Measurements from ENCODE around the gene VPS41.

VPS41 gene

DNA sequence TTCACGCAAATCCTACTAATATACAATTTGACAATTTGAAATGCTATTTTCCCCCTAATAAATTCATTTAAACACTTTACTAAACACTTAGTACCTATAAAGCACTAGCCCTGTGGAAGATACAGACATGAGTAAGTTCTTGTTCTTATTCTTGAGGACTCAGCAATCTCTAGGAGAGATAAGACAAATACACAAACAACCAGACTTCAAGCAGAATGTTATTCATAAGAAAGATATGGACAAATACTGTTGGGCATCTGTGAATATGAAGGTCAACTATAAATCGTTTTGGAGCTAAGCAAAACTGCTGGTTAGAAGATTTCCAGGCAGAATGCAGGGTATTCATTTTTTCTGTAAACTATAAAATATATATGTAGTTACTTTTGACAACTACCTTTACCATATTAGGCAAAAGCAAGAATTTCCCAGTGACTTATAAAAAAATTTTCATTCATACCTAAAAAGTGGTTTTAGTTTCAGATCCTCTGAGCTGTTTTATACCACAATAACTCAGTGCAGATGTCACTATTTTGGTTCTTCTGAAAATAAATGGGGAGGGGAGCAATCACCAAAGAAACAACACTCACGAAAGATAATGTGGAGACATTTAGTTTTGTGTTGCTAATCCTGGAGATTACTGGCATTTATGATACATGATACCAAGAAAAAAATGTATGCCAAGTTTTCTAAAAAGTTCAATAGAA lies 3.8 kb downstream of the VPS41 start:
- no peak for DNase-seq

GRCh38 chr7:38903057-38903456 lies 5.9 kb downstream of the VPS41 start:
- no peak for DNase-seq

DNA sequence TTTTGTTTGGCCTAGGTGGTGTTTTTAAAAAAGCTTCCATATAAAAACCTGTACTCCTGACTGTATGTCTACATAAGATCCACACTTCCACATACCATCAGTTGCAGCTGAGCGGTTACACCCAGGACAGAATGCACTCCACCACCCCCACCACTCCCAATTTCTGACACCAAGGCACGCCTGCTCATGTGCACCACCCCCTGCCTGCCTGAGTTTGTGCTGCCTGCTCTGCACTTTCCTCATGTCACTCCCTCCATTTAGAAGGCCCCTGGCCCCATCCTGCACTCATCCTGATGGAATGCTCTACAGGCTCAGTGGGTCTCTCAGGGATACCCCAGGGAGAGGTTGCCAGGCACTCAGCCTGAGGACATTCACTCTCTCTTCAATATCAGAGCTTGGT lies 6.5 kb downstream of the VPS41 start:
- no peak for DNase-seq

GRCh38 chr7:38893061-38893460 lies 15.9 kb downstream of the VPS41 start:
- DNase-seq, result no peak

GRCh38 chr7:38890597-38890996 lies 18.4 kb downstream of the VPS41 start:
- DNase-seq, result no peak

DNA sequence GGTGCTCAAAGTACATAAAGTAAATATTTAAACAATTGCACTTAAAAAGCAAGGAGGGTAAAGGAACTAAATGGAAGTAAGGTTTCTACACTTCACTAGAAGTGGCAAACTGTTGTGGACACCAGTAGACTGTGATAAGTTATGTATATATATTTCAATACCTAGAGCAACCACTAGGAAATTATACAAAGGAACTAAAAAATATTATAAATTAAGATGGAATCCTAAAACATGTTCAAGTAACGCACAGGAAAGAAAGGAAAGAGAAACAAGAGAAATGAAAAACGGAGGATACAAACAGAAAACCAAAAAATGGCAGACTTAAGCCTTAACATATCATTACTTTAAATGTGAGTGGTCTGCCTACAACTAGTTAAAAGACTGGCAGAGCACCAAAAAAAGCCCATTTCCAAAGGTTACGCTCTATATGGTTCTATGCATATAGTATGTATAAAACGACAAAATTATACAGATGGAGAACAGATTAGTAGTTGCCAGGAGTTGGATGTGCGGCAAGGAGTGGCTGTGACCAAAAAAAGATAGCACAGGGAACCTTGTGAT lies 19.0 kb downstream of the VPS41 start:
- DNase-seq, result no peak

DNA sequence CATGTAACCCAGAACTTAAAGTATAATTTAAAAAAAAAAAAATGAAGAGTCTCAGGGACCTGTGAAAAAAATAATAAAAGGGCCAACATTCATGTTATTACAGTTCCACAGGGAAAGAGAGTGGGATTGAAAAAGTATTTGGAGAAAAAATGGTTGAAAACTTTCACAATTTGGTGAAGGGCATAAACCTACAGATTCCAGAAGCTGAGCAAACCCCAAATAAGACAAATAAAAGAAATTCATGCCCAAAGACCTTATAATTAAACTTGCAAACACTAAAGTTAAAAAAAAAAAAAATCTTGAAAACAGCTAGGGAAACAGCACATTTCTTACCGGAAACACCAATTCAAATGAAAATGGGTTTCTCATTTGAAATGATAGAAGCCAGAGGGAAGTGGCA lies 19.9 kb downstream of the VPS41 start:
- DNase-seq, result no peak

GRCh38 chr7:38886265-38886664 lies 22.7 kb downstream of the VPS41 start:
- DNase-seq, result no peak

DNA sequence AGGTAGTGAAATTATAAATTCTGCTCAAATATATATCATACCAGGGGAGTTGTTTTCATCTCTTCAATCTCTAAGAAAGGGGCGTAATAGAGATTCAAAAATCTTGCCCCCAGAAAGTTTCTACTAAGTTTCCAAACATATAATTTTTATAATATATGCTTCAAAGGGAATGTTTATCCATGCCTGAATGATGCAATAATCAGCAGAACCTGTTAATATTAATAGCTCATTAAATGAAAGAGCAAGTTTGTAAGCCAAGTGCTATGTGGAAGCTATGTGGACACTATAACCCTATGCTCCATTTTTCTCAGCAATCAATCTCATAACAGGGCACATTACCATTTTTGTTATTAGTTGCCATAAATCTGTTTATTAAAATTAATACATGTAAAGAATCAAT lies 25.3 kb downstream of the VPS41 start:
- DNase-seq, result no peak

- DNase-seq, result no peak
Observed at GRCh38 chr7:38881947-38882684, 26.9 kb downstream of the VPS41 start.

- DNase-seq, result no peak
Observed at GRCh38 chr7:38881015-38881414, 28.0 kb downstream of the VPS41 start.

GRCh38 chr7:38880454-38880853 lies 28.5 kb downstream of the VPS41 start:
- DNase-seq, result no peak

GRCh38 chr7:38880035-38880434 lies 29.0 kb downstream of the VPS41 start:
- DNase-seq, result no peak

DNA sequence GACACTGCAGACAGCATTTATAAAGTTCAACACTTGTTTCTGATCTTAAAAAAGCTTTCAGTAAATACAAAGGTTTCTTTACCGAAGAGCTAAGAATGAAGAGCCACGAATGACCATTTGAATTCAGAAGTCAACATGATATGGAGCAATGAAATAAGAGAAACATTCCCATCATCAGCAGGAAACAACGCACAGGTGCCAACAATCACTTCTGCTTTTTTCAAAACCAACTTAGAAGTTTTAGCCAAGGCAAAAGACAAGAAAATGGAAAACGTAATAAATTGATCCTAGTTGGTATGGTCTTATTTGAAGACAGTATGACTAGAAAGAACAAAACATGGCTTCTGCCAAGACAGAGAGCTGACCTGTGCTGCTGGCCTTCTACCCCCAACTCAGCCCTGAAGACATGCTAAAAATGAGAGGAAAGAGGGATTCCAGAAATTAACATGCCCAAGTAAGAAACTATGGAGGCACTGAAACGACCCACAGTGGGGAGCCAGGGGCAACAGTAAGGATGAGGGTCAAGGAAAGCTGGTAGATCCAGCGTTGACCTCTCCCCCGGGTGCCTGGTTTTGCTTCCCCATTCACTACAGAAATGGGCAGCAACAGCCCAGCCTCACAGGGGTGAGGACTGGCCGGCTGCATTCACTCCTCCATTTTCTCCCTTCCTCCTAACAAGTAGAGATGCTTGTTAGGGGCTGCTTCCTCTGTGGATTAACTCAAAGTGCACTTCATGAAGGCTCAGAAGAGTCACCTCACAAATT lies 30.1 kb downstream of the VPS41 start:
- DNase-seq, result no peak

DNA sequence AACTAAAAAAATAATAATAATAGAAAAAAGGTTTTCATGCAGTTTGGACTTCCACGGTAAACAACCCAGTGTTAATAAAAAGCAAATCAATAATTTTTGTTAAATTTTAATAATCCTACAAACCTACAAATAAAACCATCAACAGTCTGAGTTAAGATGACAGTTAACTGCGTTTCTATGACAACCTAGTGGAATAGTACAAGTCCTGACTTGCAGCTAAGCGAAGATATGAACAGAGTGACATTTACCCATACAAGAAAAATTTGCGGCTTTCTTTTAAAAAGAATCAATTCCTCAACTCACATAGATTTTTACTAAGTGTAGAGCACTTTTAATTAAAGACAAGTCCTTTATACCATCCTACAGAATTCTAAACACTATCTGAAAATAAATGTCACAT lies 35.6 kb downstream of the VPS41 start:
- DNase-seq, result peak; percentile 18

DNA sequence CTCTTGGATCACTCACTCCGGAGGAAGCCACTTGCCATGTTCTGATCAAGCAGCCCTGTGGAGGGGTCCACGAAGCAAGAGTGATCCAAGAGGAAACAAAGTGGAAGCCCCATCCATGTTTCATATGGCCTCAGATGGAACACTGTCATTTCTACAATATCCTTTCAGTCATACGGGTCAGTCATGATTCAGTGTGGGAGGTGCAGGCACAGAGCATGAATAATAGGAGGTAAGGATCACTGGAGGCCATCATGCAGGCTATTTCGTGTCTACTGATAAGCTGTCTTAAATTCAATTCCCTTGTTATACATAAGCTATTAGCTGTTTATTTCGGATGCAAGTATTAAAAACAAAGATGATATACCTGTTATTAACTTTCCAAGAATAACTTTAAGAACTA lies 36.8 kb downstream of the VPS41 start:
- DNase-seq, result no peak

- peak; percentile 49 for DNase-seq
Observed at GRCh38 chr7:38870147-38870546, 38.8 kb downstream of the VPS41 start.

- DNase-seq, result peak; percentile 94
Observed at GRCh38 chr7:38863601-38864291, 45.2 kb downstream of the VPS41 start.

DNA sequence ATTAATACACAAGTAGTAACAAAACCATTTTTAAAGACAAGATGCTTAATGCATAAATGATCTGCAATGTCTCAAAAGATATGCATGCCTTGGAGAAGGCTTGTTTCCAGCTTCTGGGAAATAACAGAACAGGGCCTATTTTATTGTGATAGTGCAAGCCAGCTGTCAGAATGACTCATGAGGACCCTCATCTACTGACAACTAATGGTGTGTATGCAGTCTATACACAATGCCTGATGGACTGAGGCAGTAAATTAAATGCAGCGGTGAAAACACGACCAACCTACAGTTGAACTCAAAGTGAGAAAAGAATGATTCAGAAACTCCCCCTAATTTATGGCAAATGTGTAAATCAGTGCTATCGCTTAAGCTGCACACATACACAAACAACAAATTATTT lies 46.3 kb downstream of the VPS41 start:
- DNase-seq, result peak; percentile 42

DNA sequence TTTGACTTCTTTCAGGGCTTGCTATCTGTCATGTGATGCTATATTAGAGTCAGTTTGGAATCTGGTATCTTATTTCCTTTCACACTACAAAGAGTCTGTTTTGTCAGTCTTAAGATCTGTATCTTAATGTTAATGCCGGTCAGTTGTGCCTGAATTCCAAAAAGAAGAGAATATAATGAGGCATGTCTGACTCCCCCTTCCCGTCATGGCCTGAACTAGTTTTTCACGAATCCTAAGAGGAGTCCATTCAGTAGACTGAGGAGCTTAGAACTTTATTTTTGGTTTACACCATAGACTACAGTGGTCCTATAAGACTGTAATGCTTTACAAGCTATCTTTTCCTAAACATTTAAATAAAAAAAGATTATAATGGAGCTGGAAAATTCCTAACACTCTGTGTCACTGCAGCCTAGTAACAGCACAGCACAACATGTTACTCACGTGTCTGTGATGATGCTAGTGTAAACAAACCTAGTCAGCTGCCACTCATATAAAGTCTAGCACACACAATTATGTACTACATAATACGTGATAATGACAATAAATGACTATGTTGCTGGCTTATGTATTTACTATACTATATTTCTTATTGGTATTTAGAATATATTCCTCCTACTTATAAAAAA lies 50.6 kb downstream of the VPS41 start:
- DNase-seq, result peak; percentile 13

- no peak for DNase-seq
Observed at GRCh38 chr7:38855867-38856266, 53.1 kb downstream of the VPS41 start.

DNA sequence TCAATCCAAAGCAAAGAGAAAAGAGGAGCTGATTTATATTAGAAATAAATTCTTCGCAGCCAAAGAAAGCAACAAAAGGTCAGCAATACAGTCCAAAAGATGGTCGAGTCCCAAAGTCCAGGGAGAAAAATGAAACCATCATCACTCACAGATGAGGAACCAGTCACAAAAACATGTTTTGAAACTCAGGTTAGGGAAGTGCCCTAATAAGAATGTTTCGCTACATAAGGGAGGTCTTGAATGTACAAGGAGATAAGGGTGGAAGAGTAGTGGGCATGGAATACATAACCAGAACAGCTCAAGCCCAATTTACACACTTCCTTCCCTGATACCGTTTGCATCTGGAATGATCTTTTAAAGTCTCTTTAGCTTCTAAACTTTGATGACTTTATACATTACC lies 53.6 kb downstream of the VPS41 start:
- DNase-seq, result no peak
